ENCODE results near the gene BBS7. TPM values are rescaled to one million over a fixed set of nuclear protein-coding genes. Genes with fewer than 3 reads are reported as not detected.

Gene BBS7
- polyA plus RNA-seq, 2 of the 4 experiments (the other 2 are of a cell fraction): 12.6 to 17.7 TPM

DNA sequence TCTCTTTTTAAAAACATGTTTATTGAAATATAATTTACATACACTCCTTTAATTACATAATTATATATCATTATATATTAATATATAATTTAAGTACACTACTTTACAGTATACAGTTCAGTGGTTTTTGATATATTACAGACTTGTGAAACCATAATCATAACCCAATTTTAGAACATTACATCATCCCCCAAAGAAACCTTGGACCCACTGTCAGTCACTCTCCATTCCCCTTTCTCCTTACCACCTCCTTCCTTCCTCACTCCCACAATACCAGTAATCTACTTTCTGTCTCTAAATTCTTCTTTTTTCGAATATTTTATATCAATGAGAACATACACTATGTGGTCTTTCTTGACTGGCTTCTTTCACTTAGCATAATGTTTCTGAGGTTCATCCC, 87.1 kb downstream of the BBS7 start:
- H3K4me3 ChIP-seq: no peak overlapping the region
- no peak overlapping the region for H3K4me2 ChIP-seq
- DNase-seq (ENCODE audit: low read depth in 1 of 2, low spot score in 1 of 2) (no peak), ATAC-seq (no peak), FAIRE-seq (no peak)
- TF ChIP-seq TFCP2L1 (CRISPR knock-in tag; IDR thresholded peaks at IDR 0.05) (no peak), GATA3 (IDR thresholded peaks at IDR 0.05; ENCODE audit: borderline replicate concordance) (no peak), ZFP36 (IDR thresholded peaks at IDR 0.05; ENCODE audit: borderline replicate concordance, partially characterized antibody) (no peak), ZNF302 (CRISPR knock-in tag; IDR thresholded peaks at IDR 0.05) (no peak), KDM5A (IDR thresholded peaks at IDR 0.05) (no peak), FOSL2 (IDR thresholded peaks at IDR 0.05) (no peak), FOSL2 (CRISPR knock-in tag; IDR thresholded peaks at IDR 0.05) (no peak), ZC3H11A (IDR thresholded peaks at IDR 0.05) (no peak), CHD4 (IDR thresholded peaks at IDR 0.05; ENCODE audit: borderline replicate concordance) (no peak), FOSB (CRISPR knock-in tag; IDR thresholded peaks at IDR 0.05) (no peak), MYC (IDR thresholded peaks at IDR 0.05; ENCODE audit: borderline replicate concordance, low read length) (no peak), RARB (CRISPR knock-in tag; IDR thresholded peaks at IDR 0.05) (no peak)
- TF ChIP-seq, protein P1, sequence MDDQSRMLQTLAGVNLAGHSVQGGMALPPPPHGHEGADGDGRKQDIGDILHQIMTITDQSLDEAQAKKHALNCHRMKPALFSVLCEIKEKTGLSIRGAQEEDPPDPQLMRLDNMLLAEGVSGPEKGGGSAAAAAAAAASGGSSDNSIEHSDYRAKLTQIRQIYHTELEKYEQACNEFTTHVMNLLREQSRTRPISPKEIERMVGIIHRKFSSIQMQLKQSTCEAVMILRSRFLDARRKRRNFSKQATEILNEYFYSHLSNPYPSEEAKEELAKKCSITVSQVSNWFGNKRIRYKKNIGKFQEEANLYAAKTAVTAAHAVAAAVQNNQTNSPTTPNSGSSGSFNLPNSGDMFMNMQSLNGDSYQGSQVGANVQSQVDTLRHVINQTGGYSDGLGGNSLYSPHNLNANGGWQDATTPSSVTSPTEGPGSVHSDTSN (IDR thresholded peaks at IDR 0.05): no peak
- H3K4me1 ChIP-seq: peaks cover 17% of the 10 kb centered on the region
- no peak overlapping the region for H3K27ac ChIP-seq
- POLR2A ChIA-PET: no interaction called here
- no peaks in the 10 kb centered on the region for H3K9me3 ChIP-seq
- 12% methylated on average over 1 of the region's 1 CpG for WGBS (ENCODE audit: missing lambda C conversion rate)
- CTCF ChIA-PET: no interaction called here

GRCh38 chr4:121778991-121779628, 91.2 kb downstream of the BBS7 start:
- ATAC-seq (no peak), DNase-seq (ENCODE audit: low read depth in 1 of 2, low spot score in 1 of 2) (no peak), FAIRE-seq (no peak)
- ChIA-PET POLR2A (no interaction called here), CTCF (interaction anchor here (1.4 to 1.6 kb wide), 2 partner anchors 42 to 82 kb away, joined by 3 to 5 read pairs; partner anchors contain the start of gene ANXA5)
- Histone ChIP-seq H3K4me3 (no peak overlapping the region), H3K4me2 (no peak overlapping the region), H3K27ac (no peak overlapping the region), H3K4me1 (no peaks in the 10 kb centered on the region), H3K9me3 (no peaks in the 10 kb centered on the region)
- TF ChIP-seq SREBF2 (IDR thresholded peaks at IDR 0.05) (no peak), TFCP2L1 (CRISPR knock-in tag; IDR thresholded peaks at IDR 0.05) (no peak), MAZ (IDR thresholded peaks at IDR 0.05; ENCODE audit: borderline replicate concordance, low read depth, low read length) (no peak), ZNF302 (CRISPR knock-in tag; IDR thresholded peaks at IDR 0.05) (no peak), FOSL2 (IDR thresholded peaks at IDR 0.05) (no peak), FOSL2 (CRISPR knock-in tag; IDR thresholded peaks at IDR 0.05) (no peak)
- TF ChIP-seq, protein P2, sequence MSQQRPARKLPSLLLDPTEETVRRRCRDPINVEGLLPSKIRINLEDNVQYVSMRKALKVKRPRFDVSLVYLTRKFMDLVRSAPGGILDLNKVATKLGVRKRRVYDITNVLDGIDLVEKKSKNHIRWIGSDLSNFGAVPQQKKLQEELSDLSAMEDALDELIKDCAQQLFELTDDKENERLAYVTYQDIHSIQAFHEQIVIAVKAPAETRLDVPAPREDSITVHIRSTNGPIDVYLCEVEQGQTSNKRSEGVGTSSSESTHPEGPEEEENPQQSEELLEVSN (IDR thresholded peaks at IDR 0.05; ENCODE audit: borderline replicate concordance, low read depth): no peak
- 71% methylated on average over 8 of the region's 8 CpGs for WGBS (ENCODE audit: missing lambda C conversion rate)

DNA sequence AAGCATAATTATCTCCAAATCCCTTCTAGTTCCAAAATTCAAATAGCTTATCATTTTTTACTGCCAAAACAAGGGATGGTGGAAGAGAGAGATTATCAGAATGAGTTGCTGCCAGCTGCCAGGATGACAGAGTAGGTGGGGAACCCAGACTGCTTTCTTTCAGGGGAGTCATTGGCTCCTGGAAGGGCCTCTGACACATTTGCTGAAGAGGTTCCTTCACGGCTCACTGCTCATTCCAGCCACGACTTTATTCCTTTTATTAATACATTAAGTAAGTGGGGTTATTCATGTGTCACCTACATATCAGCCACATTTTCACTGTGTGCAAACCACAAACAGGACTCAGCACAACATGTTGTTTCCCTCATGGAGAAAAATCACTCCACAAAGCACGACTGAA, 92.6 kb downstream of the BBS7 start:
- Histone ChIP-seq H3K4me3 (no peak overlapping the region), H3K27ac (no peak overlapping the region), H3K9me3 (no peaks in the 10 kb centered on the region), H3K4me1 (no peaks in the 10 kb centered on the region), H3K4me2 (no peak overlapping the region)
- ChIA-PET CTCF (interaction anchor here (1.4 kb wide), 1 partner anchor 81 kb away, joined by 3 read pairs; the partner anchor contains the start of gene ANXA5), POLR2A (no interaction called here)
- ATAC-seq (no peak), DNase-seq (ENCODE audit: low read depth in 1 of 2, low spot score in 1 of 2) (no peak), FAIRE-seq (no peak)
- TF ChIP-seq MYC (IDR thresholded peaks at IDR 0.05; ENCODE audit: borderline replicate concordance, low read length): no peak
- no peak for TF ChIP-seq ZNF302 (CRISPR knock-in tag; IDR thresholded peaks at IDR 0.05)
- TF ChIP-seq HEYL (CRISPR knock-in tag; IDR thresholded peaks at IDR 0.05): no peak
- TF ChIP-seq RCOR1 (IDR thresholded peaks at IDR 0.05; ENCODE audit: low read depth, low read length): no peak
- WGBS (ENCODE audit: missing lambda C conversion rate): 33% methylated on average over 3 of the region's 3 CpGs
